GM12801 (cell line): ENCODE results near the gene NEMF.

Experiments
- TF ChIP-seq, protein P1 (sequence below): IDR thresholded peaks from one replicate; pipeline ENCODE4 v1.5.1; 2011; ENCODE audit warnings: control low read depth; ENCODE audit not compliant: insufficient read length; ENCODE audit errors: extremely low read depth

Gene NEMF

DNA sequence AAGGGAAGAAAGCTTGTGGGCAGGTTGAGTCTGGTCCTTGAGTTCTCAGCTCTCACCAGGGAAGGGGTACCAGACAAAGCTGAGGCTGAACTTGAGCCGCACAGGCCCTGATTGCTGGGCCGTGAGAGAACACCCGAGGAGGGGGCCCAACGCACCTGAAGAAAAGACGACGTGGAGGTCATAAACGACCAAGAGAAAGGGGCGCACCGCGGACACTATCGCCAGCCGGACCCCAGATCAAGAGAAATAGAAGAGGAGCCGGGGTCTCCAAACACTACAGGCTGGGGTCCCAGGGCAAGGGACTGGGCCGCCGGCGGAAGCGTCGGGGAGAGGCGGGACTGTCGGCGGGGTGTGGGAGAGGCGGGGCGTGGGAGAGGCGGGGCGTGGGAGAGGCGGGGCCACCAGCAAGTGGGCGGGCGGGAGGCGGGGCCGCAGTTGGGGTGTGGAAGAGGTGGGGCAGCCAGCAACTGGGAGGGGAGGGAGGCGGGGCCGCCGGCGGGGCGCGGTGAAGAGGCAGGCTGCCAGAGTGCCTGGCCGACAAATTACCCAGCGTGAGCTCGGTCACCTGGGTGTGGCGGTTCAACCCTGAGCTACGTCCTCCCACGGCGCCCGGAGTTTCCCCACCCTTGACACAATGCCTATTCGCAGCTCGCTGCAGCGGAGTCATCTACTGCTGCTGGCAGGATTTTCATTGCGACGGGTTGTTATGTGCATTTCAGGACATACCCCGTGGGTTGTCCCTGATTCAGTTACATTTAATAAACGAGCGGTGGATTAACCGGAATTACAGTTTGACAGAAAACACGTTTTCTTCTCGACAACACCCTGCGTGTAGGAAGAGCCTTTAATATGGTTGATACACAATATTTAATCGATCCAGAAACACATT lies 15.5 kb upstream of the NEMF start:
- TF ChIP-seq, protein P1, sequence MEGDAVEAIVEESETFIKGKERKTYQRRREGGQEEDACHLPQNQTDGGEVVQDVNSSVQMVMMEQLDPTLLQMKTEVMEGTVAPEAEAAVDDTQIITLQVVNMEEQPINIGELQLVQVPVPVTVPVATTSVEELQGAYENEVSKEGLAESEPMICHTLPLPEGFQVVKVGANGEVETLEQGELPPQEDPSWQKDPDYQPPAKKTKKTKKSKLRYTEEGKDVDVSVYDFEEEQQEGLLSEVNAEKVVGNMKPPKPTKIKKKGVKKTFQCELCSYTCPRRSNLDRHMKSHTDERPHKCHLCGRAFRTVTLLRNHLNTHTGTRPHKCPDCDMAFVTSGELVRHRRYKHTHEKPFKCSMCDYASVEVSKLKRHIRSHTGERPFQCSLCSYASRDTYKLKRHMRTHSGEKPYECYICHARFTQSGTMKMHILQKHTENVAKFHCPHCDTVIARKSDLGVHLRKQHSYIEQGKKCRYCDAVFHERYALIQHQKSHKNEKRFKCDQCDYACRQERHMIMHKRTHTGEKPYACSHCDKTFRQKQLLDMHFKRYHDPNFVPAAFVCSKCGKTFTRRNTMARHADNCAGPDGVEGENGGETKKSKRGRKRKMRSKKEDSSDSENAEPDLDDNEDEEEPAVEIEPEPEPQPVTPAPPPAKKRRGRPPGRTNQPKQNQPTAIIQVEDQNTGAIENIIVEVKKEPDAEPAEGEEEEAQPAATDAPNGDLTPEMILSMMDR: no peak

DNA sequence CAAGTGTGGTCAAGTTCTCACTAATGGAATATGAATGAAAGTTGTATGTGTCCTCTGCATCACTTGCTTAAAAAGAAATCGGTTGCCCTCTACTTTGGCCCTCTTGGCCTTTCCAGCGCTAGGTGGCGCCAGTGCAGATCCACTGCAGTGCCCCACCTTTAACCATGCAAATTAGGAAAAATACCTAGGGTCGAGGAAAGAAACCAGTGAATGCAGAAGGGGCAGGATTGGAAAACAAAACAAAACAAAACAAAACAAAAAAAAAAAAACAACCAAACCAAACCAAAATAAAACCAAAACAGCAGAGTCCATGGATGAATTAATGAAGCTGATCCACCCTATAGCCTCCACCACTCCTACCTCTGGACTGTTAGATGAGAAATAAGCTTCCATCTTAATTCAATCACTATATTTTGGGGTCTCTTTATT lies 12.9 kb upstream of the NEMF start:
- TF ChIP-seq, protein P1: no peak

- TF ChIP-seq, protein P1: no peak
Observed at GRCh38 chr14:49863487-49864281, 11.1 kb upstream of the NEMF start.

DNA sequence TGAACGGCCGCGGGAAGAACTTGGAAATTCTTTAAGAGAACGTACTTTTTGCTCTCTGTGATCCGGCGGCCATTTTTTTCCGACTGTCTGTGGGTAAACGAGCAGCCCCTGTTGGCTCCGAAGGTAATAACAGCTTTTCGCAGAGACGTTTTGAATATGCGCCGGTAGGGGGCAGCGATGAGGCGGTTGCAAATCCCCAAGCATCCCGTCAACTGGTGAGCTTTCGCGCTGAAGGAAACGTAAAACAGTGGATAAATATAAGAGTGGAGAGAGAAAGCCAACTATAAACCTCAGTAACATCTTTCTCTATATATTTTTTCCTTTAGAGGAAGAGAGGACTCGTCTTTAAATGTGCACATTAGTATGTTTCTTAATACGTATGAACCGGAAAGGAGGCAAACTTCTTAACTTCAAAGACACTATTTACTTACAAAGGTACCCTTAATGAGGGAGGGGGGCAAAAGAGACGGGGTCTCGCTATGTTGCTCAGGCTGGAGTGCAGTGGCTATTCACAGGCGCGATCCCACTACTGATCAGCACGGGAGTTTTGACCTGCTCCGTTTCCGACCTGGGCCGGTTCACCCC lies 9.6 kb upstream of the NEMF start:
- TF ChIP-seq, protein P1: peak; percentile 100

GRCh38 chr14:49861699-49862088 lies 9.1 kb upstream of the NEMF start:
- TF ChIP-seq, protein P1: no peak

- TF ChIP-seq, protein P1: no peak
Observed at GRCh38 chr14:49860988-49861698, 8.6 kb upstream of the NEMF start.
